SK-N-SH treated with all-trans-retinoic acid at 6 μM for 48 hours (cell line): ENCODE results near the gene FOXJ3.

ENCODE experiments used
- BACH2 ChIP-seq: fragments of 250-450 bp; sonication (Bioruptor Pico); IDR thresholded peaks from 2 replicates; pipeline ENCODE4 v1.9.0; 2021; ENCODE audit warnings: mild to moderate bottlenecking, borderline replicate concordance
- CSDC2 ChIP-seq: fragments of 250-450 bp; sonication (Bioruptor Pico); IDR thresholded peaks from 2 replicates; pipeline ENCODE4 v1.5.0; 2020; ENCODE audit warnings: mild to moderate bottlenecking, moderate library complexity
- GLIS3 ChIP-seq: fragments of 250-450 bp; sonication (Bioruptor Pico); IDR thresholded peaks from 2 replicates; pipeline ENCODE4 v1.5.0; 2020; ENCODE audit warnings: mild to moderate bottlenecking, moderate library complexity
- ISL1 ChIP-seq: fragments of 250-450 bp; sonication (Bioruptor Pico); IDR thresholded peaks from 2 replicates; pipeline ENCODE4 v2.1.2; 2022; ENCODE audit warnings: mild to moderate bottlenecking, moderate library complexity
- OSR1 ChIP-seq: fragments of 250-450 bp; sonication (Bioruptor Pico); IDR thresholded peaks from 2 replicates; pipeline ENCODE4 v1.8.0; 2022; ENCODE audit warnings: moderate library complexity, mild to moderate bottlenecking, inconsistent platforms
- PATZ1 ChIP-seq: fragments of 250-450 bp; sonication (Bioruptor Pico); IDR thresholded peaks from 2 replicates; pipeline ENCODE4 v1.8.0; 2020; ENCODE audit warnings: mild to moderate bottlenecking, moderate library complexity, borderline replicate concordance
- PPARA ChIP-seq: fragments of 250-450 bp; sonication (Bioruptor Pico); IDR thresholded peaks from 2 replicates; pipeline ENCODE4 v1.5.0; 2020; ENCODE audit warnings: mild to moderate bottlenecking, borderline replicate concordance
- RARB ChIP-seq: fragments of 250-450 bp; sonication (Bioruptor Pico); IDR thresholded peaks from 2 replicates; pipeline ENCODE4 v1.8.0; 2021; ENCODE audit warnings: mild to moderate bottlenecking, moderate library complexity
- TOX ChIP-seq: fragments of 250-450 bp; sonication (Bioruptor Pico); IDR thresholded peaks from 2 replicates; pipeline ENCODE4 v1.8.0; 2021; ENCODE audit warnings: mild to moderate bottlenecking, moderate library complexity, borderline replicate concordance
- TSHZ2 ChIP-seq: fragments of 250-450 bp; sonication (Bioruptor Pico); IDR thresholded peaks from 2 replicates; pipeline ENCODE4 v1.5.0; 2020; ENCODE audit warnings: mild to moderate bottlenecking, moderate library complexity
- ZFP3 ChIP-seq: fragments of 250-450 bp; sonication (Bioruptor Pico); IDR thresholded peaks from 2 replicates; pipeline ENCODE4 v1.5.0; 2020; ENCODE audit warnings: mild to moderate bottlenecking, moderate library complexity
- ZFP30 ChIP-seq: fragments of 450-650 bp; formaldehyde crosslinking; IDR thresholded peaks from 2 replicates; pipeline ENCODE4 v1.5.0; 2022; ENCODE audit warnings: mild to moderate bottlenecking, moderate library complexity
- ZNF565 ChIP-seq: fragments of 450-650 bp; formaldehyde crosslinking; conservative IDR thresholded peaks from 2 replicates; pipeline ENCODE4 v1.5.0; 2020; ENCODE audit warnings: low read depth, mild to moderate bottlenecking, moderate library complexity
- ZNF8 ChIP-seq: fragments of 450-650 bp; formaldehyde crosslinking; IDR thresholded peaks from 2 replicates; pipeline ENCODE4 v1.5.0; 2020; ENCODE audit warnings: mild to moderate bottlenecking, moderate library complexity

GRCh38 chr1:42239555-42239954 is 95.5 kb downstream of the FOXJ3 start:
- TF ChIP-seq ZNF8 (CRISPR knock-in tag): no peak
- TF ChIP-seq PATZ1 (CRISPR knock-in tag): no peak
- no peak for TF ChIP-seq TOX (CRISPR knock-in tag)
- TF ChIP-seq ZFP30: no peak
- no peak for TF ChIP-seq BACH2 (CRISPR knock-in tag)
- no peak for TF ChIP-seq RARB (CRISPR knock-in tag)
- TF ChIP-seq TSHZ2: no peak
- TF ChIP-seq PPARA (CRISPR knock-in tag): no peak
- TF ChIP-seq ISL1 (CRISPR knock-in tag): no peak
- TF ChIP-seq OSR1: no peak
- TF ChIP-seq GLIS3: no peak
- no peak for TF ChIP-seq ZFP3 (CRISPR knock-in tag)
- no peak for TF ChIP-seq ZNF565 (CRISPR knock-in tag)
- TF ChIP-seq CSDC2 (CRISPR knock-in tag): no peak
